Right atrium auricular region (tissue), 2 donors: ENCODE data around the gene SSC5D. TPM values are rescaled to one million over a fixed set of nuclear protein-coding genes. Genes with fewer than 3 reads are reported as not detected.

Experiments
- DNase-seq: peaks from one replicate; pipeline ENCODE4 v3.0.0-alpha.2; 2019; ENCODE audit warnings: low spot score
- H3K27ac ChIP-seq, 2 donors: fragments of 200-600 bp; sonication (generic); 1 replicate in 1 of 2; 2 replicates in 1 of 2; pipeline ENCODE4 v1.5.1; 2016 to 2019
- H3K27me3 ChIP-seq, 2 donors: fragments of 200-600 bp; sonication (generic); one replicate each; pipeline versions ENCODE4 v1.5.1 to v1.6.0; 2017 to 2019
- H3K36me3 ChIP-seq: fragments of 200-600 bp; sonication (generic); one replicate; pipeline ENCODE4 v1.5.1; 2016
- H3K4me1 ChIP-seq, 2 donors: fragments of 200-600 bp; sonication (generic); one replicate each; pipeline versions ENCODE4 v1.5.1 to v1.6.0; 2017 to 2019
- H3K4me3 ChIP-seq, 2 donors: fragments of 200-600 bp; sonication (generic); 1 replicate in 1 of 2; 2 replicates in 1 of 2; pipeline ENCODE4 v1.5.1; 2017 to 2019; ENCODE audit warnings: mild to moderate bottlenecking in 1 of 2, moderate library complexity in 1 of 2
- H3K9me3 ChIP-seq, 2 donors: fragments of 200-600 bp; sonication (generic); one replicate each; pipeline ENCODE4 v1.5.1; 2019
- CTCF ChIP-seq, 2 donors: fragments of 200-600 bp; sonication (generic); IDR thresholded peaks; one replicate each; pipeline ENCODE4 v1.5.1; 2019; ENCODE audit warnings: antibody characterized with exemption in 2 of 2
- total RNA-seq, 2 donors: library from RNA; depleted of rRNA; stranded (reverse); fragments of >200 nt; gene quantifications; one replicate each; pipeline ENCODE4 v1.1.0, GENCODE V29; 2016

Gene SSC5D
- total RNA-seq, 2 donors from 2014 or later = 3.3 to 6.7 TPM

- peaks cover 0 to 52% of the 10 kb centered on the region in 2 donors for H3K4me1 ChIP-seq
- no peak for DNase-seq
- H3K4me3 ChIP-seq = no peak overlapping the region
- H3K36me3 ChIP-seq = peaks cover 13% of the 10 kb centered on the region
- H3K27ac ChIP-seq = peak overlapping the region; percentile 75 to 90
- no peaks in the 10 kb centered on the region for H3K27me3 ChIP-seq
- no peak for TF ChIP-seq CTCF (IDR thresholded peaks at IDR 0.05)
- H3K9me3 ChIP-seq = no peaks in the 10 kb centered on the region
Measured at GRCh38 chr19:55525289-55526101, 37.3 kb downstream of the SSC5D start.

GRCh38 chr19:55526216-55527196, 38.3 kb downstream of the SSC5D start:
- no peak for TF ChIP-seq CTCF (IDR thresholded peaks at IDR 0.05)
- DNase-seq = peak; percentile 75
- H3K9me3 ChIP-seq = no peaks in the 10 kb centered on the region
- H3K27ac ChIP-seq = peak overlapping the region; percentile 75 to 90
- H3K4me3 ChIP-seq = no peak overlapping the region
- peaks cover 22% of the 10 kb centered on the region for H3K36me3 ChIP-seq
- peaks cover 0 to 42% of the 10 kb centered on the region in 2 donors for H3K4me1 ChIP-seq
- no peaks in the 10 kb centered on the region for H3K27me3 ChIP-seq

GRCh38 chr19:55527197-55528029, 39.2 kb downstream of the SSC5D start:
- Histone ChIP-seq H3K36me3 (peaks cover 27% of the 10 kb centered on the region), H3K4me3 (no peak overlapping the region), H3K9me3 (no peaks in the 10 kb centered on the region), H3K27ac (no peak overlapping the region), H3K27me3 (no peaks in the 10 kb centered on the region), H3K4me1 (peaks cover 0 to 33% of the 10 kb centered on the region in 2 donors)
- DNase-seq = no peak
- no peak for TF ChIP-seq CTCF (IDR thresholded peaks at IDR 0.05)

- DNase-seq = no peak
- Histone ChIP-seq H3K27me3 (no peaks in the 10 kb centered on the region), H3K27ac (peak overlapping the region; percentile 45 to 63), H3K4me1 (peaks cover 0 to 32% of the 10 kb centered on the region in 2 donors), H3K4me3 (no peak overlapping the region), H3K36me3 (peaks cover 27% of the 10 kb centered on the region), H3K9me3 (no peaks in the 10 kb centered on the region)
- TF ChIP-seq CTCF (IDR thresholded peaks at IDR 0.05) = no peak
Measured at GRCh38 chr19:55528030-55528803, 40.0 kb downstream of the SSC5D start.
